GM12874 (cell line): ENCODE measurements around the gene CDC42SE2.

Experiments
- TF ChIP-seq, protein P1 (sequence below): IDR thresholded peaks from 2 replicates; pipeline ENCODE4 v1.5.1; 2011; ENCODE audit warnings: low read depth, mild to moderate bottlenecking, control low read depth, low read length, moderate library complexity; ENCODE audit not compliant: insufficient read depth

CDC42SE2 gene

DNA sequence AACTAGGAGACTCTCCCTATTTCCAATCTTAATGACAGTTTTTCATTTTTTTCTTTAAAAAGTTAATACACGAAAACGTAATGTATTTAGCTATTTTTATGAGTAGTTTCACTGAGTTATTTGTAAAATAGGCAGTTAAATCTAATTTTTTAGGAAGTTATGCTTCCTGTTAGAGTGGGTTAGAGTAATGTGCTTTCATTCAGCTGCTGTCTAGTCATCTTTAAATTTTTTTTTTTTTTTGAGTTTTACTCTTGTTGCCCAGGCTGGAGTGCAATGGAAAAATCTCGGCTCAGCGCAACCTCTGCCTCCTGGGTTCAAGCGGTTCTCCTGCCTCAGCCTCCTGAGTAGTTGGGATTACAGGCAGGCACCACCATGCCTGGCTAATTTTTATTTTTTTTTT is 34.0 kb downstream of the CDC42SE2 start:
- TF ChIP-seq, protein P1, sequence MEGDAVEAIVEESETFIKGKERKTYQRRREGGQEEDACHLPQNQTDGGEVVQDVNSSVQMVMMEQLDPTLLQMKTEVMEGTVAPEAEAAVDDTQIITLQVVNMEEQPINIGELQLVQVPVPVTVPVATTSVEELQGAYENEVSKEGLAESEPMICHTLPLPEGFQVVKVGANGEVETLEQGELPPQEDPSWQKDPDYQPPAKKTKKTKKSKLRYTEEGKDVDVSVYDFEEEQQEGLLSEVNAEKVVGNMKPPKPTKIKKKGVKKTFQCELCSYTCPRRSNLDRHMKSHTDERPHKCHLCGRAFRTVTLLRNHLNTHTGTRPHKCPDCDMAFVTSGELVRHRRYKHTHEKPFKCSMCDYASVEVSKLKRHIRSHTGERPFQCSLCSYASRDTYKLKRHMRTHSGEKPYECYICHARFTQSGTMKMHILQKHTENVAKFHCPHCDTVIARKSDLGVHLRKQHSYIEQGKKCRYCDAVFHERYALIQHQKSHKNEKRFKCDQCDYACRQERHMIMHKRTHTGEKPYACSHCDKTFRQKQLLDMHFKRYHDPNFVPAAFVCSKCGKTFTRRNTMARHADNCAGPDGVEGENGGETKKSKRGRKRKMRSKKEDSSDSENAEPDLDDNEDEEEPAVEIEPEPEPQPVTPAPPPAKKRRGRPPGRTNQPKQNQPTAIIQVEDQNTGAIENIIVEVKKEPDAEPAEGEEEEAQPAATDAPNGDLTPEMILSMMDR = no peak

DNA sequence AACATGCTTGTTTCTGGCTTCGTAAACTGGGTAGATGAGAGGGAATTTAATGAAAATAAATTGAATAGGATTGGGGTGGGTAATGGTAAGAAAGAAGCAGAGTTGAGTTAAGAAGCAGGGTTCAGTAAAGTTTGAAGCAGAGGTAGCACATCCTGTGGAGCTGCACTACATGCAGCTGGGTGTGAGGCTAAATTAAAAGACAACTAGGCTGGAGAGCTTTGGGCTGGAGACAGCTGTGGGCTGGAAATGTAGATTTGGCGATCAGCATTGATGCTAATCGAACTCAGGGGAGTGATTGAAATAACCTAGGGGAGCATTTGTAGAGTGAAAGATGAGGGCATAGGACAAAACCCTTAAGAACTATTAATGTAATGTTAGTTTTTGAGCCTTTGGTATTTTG is 35.6 kb downstream of the CDC42SE2 start:
- TF ChIP-seq, protein P1 = no peak

DNA sequence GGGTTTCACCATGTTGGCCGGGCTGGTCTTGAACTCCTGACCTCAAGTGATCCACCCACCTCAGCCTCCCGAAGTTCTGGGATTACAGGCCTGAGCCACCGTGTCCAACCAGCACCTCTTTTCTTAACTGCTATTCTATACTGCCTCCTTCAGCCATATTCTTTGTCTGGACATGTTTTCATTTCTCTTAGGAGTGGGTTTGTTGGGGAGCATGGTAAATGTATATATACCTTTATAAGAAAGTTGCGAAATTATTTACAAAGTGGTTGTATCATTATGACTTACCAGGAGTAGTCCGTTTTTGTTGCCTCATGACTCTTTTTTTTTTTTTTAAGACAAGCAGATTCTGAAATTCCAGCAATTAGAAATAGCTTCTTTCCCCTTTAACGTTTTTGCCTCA is 38.7 kb downstream of the CDC42SE2 start:
- TF ChIP-seq, protein P1 = no peak

DNA sequence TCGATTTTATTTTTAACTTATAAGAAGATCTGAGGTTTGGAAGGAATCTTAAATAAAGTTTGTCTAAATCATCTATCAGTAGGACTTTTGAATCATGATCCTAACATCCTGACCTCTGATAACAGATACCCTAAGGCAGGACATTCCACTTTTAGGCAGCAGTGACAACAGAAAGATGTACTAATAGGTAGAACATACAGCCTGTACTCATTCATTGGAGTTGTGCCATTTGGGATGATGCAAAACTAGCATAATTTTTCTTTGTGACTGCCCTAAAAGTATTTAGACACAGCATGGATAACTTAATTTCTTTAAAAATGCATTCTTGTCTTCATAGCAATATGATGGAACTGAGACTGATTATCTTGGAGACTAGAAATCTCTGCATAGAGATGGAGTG is 39.7 kb downstream of the CDC42SE2 start:
- TF ChIP-seq, protein P1 = no peak

DNA sequence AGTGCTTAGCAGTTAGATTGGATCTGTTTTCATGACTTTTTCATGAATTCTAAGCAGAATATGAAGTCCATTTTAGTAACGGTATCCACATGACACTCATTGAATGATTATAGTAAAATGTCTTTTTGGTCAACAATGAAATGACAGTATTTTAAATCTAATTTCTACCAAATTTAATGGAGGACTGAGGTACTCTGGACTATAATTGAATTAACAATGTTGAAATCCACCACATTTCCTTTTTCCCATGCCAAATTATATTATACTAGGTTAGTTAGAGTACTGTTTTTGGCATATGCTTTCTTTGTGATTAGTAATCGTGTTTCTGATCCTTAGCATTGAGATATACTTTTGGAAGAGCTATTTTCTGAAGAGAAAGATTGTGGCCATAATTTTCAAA is 40.6 kb downstream of the CDC42SE2 start:
- TF ChIP-seq, protein P1 = no peak

DNA sequence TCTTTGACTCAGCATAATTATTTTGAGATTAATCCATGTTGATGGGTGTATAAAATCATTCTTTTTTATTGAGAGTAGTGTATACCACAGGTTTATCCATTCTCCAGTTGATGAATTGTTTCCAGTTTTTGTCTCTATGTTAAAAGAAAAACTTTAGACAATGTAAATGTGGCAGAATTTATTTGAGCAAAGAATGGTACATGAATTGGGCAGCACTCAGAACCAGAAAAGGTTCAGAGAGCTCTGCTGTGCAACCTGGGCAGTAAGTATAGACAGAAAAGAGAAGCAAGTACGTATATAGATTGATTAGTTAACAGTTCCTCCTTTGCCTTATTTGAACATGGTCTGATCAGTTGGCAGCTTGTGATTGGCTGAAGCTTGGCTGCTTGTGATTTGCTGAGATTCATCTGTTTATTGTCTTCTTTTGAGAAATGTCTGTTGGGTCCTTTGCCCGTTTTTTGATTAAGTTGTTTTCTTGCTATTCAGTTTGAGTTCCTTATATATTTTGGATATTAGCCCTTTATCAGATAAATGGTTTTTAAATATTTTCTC is 41.4 kb downstream of the CDC42SE2 start:
- TF ChIP-seq, protein P1 = no peak

DNA sequence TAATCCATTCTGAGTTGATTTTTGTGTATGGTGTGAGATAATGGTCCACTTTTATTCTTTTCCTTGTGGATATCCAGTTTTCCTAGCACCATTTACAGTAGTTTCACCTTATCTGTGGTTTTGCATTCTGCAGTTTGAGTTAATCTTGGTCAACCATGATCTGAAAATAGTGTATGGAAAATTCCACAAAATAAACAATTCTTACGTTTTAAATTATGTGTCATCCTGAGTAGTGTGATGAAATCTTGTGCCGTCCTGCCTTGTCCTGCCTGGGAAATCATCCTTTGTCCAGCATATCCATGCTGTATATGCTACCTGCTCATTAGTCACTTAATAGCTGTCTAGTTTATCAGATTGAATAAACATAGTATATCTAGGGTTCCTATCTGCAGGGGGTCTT is 42.1 kb downstream of the CDC42SE2 start:
- TF ChIP-seq, protein P1 = no peak
